ENCODE data around the gene DNTT.
A peak's percentile ranks its signal among the peaks of the same experiment; 100 is the strongest.

DNTT gene

GRCh38 chr10:96345222-96345621, 41.0 kb downstream of the DNTT start:
- DNase-seq (ENCODE audit: low spot score), result no peak

GRCh38 chr10:96346295-96346694, 42.1 kb downstream of the DNTT start:
- no peak for DNase-seq (ENCODE audit: low spot score)

- no peak for DNase-seq (ENCODE audit: low spot score)
These were observed 47.8 kb downstream of the DNTT start for GRCh38 chr10:96352027-96352426.

- DNase-seq (ENCODE audit: low spot score), result no peak
These were observed 48.3 kb downstream of the DNTT start for GRCh38 chr10:96352582-96352981.

GRCh38 chr10:96357038-96357620, 52.9 kb downstream of the DNTT start:
- no peak for DNase-seq (ENCODE audit: low spot score)

- no peak for DNase-seq (ENCODE audit: low spot score)
These were observed 54.8 kb downstream of the DNTT start, which contains the start of gene OPALIN for GRCh38 chr10:96358851-96359540. Gene OPALIN (minus strand): TSS chr10:96359002. CDS start chr10:96358896, 106 bp downstream.

- no peak for DNase-seq (ENCODE audit: low spot score)
These were observed 55.4 kb downstream of the DNTT start for GRCh38 chr10:96359616-96360015.

- DNase-seq (ENCODE audit: low spot score), result no peak
These were observed 56.1 kb downstream of the DNTT start for GRCh38 chr10:96360331-96360730.

GRCh38 chr10:96360766-96361165, 56.5 kb downstream of the DNTT start:
- no peak for DNase-seq (ENCODE audit: low spot score)

- no peak for DNase-seq (ENCODE audit: low spot score)
These were observed 61.3 kb downstream of the DNTT start for GRCh38 chr10:96365571-96365970.

GRCh38 chr10:96366508-96366907, 62.3 kb downstream of the DNTT start:
- no peak for DNase-seq (ENCODE audit: low spot score)

- DNase-seq (ENCODE audit: low spot score), result no peak
These were observed 63.2 kb downstream of the DNTT start for GRCh38 chr10:96367470-96367869.

- no peak for DNase-seq (ENCODE audit: low spot score)
These were observed 64.7 kb downstream of the DNTT start for GRCh38 chr10:96368971-96369370.

GRCh38 chr10:96369890-96370583, 65.8 kb downstream of the DNTT start:
- DNase-seq (ENCODE audit: low spot score), result no peak

- DNase-seq (ENCODE audit: low spot score), result peak; percentile 69
These were observed 66.4 kb downstream of the DNTT start for GRCh38 chr10:96370584-96371157.

GRCh38 chr10:96371356-96371755, 67.1 kb downstream of the DNTT start:
- no peak for DNase-seq (ENCODE audit: low spot score)

- no peak for DNase-seq (ENCODE audit: low spot score)
These were observed 69.8 kb downstream of the DNTT start for GRCh38 chr10:96374004-96374403.

GRCh38 chr10:96374639-96374984, 70.4 kb downstream of the DNTT start:
- no peak for DNase-seq (ENCODE audit: low spot score)

- peak; percentile 91 for DNase-seq (ENCODE audit: low spot score)
These were observed 71.0 kb downstream of the DNTT start for GRCh38 chr10:96374985-96375830.

GRCh38 chr10:96376483-96376882, 72.2 kb downstream of the DNTT start:
- DNase-seq (ENCODE audit: low spot score), result no peak

GRCh38 chr10:96377816-96378294, 73.6 kb downstream of the DNTT start:
- no peak for DNase-seq (ENCODE audit: low spot score)

- DNase-seq (ENCODE audit: low spot score), result no peak
These were observed 74.5 kb downstream of the DNTT start for GRCh38 chr10:96378741-96379140.

All from ecto neural progenitor cell (in vitro differentiated cells).